Right kidney (tissue), 1 donor: ENCODE data around the gene NRG2.

Experiments
- DNase-seq: peaks from one replicate; pipeline ENCODE4 v3.0.0-alpha.2; 2016

The NRG2 gene

DNA sequence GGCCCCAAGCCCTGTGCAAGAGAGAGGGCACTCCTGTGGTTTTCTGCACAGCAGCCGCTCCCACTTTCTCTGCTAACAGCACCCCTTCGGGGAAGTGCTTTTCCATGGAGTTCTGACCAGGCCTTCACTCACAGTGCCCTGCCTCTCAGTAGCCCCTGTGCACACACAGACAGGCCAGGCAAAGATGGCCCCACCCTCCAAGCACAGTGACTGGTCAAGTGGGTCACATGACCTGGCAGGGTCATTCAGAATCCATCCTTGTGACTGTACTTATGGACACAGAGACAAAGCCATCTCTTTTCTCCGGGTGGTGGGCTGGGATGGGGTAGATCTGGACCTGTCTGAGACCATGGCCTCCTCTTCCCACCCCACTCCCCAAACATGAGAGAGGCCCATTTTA, 165.0 kb downstream of the NRG2 start:
- no peak for DNase-seq

DNA sequence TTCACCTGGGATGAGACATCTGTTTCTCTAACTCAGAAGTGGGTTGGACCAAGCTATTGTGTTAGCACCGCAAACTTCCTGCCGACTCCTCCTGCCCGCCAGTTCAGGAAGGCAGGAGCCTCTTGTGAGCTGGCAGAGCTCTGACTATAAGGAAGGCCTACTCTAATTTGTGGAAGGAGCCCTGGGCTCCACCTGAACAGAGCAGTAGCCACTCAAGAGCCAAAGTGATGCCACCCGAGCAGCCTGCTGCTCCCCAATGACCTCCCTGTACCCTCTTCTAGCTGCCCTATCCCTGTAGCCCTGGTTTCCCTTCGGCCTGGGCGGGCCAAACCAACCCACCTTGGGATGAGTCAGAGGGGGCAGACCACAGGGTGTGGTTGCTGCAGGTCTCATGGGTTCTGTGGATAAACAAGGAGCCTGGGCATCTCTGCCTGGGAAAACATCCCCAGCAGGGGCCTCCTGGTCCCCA, 165.9 kb downstream of the NRG2 start:
- no peak for DNase-seq

GRCh38 chr5:139875957-139876356, 167.1 kb downstream of the NRG2 start:
- DNase-seq, result no peak

DNA sequence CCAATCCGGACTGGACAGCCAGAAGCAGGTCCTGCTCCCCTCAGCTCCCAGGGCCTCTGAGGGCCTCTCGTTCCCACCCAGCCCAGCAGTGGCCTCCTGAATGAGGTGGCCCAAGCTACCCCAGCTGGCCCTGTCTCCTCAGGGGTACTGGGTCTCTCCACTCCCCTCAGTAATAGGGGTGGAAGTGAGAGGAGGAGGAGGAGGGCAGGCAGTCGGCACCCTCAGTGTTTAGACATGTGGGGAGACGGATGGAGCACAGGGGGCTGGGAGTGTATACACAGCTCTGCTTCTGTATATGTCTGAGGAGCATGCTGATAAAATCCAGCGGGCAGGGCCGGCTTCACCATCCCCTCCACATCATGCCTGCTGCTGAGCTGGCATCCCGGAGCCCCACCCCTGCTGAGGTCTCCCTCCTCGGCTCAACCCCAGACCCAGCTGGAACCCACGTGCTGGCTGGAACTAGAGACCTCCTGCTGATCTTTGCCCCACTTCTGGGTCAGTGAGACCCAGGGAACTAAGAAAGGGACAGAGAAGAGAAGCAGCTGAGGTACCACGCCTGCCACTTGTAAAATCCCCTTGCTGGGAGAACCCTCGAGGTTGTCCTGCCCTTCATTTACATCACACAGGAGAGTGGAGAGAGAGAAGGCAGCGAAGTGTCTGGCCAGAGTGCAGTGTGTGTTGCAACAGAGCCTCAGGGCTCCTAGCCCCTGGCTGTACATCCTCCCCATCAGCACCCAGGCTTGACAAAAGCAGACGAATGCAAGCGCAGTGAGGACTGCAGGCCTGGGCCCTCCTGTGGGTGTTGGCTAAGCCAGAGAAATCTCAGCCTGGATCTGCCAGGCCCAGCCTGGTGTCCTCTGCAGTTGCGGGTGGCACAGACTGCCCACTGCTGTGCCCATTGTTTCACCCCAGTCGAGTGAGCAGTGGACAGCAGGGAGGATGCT, 170.0 kb downstream of the NRG2 start:
- no peak for DNase-seq

DNA sequence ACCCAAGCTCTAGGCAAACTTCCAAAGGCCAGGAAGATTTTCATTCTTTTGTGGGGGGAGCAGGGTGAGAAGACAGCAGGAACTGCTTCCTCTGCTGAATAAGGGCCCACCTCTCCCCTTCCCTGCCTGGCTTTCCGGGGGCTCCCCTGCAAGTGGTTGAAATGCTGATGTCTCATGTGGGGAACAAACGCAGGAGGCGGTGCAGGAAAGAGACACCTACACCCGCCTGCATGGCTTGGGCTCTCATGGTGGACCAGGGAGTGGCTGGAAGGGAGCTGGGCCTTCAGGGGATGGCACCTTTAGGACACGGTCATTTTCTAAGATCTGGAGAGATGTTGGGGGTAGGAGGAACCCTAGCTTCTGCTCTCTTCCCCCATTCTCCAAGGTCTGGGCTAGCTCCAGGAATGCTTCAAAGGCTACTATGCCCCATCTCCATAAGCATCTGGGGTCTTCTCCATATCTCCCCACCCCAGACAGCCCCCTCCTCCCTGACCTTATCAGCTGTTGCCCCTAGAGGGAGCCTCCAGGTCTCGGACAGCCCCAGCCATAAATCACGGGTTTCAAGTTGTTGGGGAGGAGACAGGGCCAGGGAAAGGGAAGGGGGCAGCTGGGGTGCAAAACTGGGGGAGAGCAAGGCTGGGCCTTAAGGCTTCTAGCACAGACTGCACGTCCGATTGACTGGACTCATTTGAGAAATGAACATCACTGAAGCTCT, 170.9 kb downstream of the NRG2 start:
- DNase-seq, result no peak

DNA sequence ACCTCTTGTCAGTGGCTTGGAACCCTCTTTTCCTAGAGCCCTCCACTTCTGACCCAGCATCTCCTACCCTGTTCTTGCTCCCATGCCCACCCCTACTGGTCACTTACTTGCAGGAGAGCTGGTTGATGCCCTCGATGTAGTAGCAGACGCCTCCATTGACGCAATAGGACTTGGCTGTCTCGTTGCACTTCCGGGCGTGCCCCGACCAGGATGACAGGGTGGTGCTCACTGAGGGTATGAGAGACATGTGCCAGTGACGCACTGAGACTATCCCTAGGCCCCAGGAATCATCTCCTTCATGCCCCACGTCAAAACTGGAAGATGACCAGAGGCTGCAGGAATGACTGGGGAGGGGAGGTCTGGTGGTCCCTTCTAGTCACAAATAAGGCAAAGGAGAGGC, 171.5 kb downstream of the NRG2 start:
- no peak for DNase-seq

DNA sequence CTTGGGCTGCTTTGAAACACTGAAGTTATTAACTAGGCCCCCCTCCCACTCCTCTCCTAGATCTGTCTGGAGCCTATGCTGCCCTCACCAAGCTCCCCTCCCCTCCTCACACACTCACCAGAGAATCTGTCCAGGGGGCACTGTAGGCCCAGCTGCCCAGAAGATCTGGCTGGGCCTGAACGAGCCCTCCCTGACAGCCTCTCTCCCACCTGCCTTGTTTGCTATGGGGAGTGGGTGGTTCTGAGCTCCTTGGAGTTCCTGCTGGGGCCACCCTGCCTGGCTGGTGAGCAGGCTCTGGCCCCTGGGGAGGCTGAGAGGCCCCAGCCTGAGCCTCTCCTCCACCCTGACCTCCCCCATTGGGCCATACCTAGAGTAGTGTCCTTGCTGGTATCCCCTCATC, 172.4 kb downstream of the NRG2 start:
- no peak for DNase-seq

DNA sequence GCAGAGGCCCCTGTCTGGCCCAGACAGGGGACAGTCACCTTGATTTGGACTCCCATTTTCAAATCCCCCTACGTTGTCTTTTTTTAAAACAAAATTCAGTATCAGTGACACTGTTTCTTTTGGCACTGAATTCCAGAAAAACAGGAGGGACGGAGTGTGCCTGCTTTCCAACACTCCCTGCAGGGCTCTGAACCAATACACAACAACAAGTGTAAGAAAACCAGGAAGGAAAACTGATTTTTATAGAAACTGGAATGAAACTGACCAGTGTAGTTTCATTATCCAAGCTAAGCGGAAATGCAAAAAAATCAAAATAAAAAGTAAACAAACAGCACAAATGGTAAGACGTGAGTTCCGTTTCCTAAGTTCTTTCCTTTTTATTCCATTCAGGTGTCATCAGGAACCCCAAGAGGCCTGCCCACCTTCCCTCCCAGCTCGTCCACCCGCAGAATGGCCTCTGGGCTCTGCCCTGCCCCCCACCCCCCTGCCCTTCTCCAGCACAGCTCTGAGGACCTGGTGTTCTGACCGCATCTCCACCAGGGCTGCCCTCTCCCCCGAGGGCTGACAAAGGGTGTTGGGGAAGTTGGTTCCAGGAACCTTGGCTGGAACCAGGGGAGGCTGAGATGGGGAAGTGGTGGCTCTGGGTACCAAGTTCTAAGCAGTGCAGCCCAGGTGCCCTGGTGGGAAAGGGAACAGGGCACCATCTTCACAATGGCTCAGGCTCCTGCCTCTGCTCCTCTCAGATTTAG, 173.9 kb downstream of the NRG2 start:
- no peak for DNase-seq

DNA sequence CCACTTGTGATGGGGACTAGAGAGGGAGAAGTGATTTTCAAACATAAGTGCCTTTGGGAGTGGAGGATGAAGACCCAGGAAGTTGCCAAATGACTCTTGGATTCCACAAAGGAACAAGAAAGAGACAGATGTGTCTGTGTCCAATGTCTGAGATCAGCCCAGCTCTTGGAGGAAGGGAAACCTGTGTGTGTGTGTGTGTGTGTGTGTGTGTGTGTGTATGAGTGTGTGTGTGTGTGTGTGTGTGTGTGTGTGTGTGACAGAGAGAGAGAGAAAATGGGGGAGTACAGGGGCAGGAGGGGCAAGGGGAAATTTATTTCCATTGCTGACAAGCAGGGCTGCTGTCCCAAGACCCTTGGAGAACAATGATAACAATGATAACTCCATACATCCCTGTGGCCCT, 175.5 kb downstream of the NRG2 start:
- no peak for DNase-seq

- DNase-seq, result no peak
These were observed 176.0 kb downstream of the NRG2 start for GRCh38 chr5:139867109-139867508.

- no peak for DNase-seq
These were observed 178.2 kb downstream of the NRG2 start for GRCh38 chr5:139864716-139865483.

GRCh38 chr5:139863855-139864558, 179.1 kb downstream of the NRG2 start:
- DNase-seq, result peak; percentile 44

DNA sequence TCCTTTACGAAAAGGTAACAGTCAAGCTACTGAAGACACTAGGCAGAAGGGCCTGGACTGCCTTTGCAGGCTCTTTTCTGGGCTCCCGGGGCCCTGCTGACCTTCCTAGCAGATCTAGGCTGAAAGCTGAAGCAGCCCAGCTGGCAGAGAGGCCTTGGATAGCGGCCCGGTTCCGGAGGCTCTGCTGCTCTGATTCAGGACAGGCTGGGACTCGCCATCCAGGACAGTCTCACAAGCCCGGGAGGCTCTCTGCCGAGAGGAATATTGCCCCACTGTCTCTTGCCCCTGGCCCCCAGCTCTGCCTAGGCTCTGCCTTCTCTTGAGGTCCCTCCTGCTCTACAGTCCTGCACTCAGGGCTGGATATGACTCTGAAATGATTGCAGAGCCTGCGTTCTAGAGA, 179.7 kb downstream of the NRG2 start:
- no peak for DNase-seq

- DNase-seq, result no peak
These were observed 180.3 kb downstream of the NRG2 start for GRCh38 chr5:139862803-139863202.

DNA sequence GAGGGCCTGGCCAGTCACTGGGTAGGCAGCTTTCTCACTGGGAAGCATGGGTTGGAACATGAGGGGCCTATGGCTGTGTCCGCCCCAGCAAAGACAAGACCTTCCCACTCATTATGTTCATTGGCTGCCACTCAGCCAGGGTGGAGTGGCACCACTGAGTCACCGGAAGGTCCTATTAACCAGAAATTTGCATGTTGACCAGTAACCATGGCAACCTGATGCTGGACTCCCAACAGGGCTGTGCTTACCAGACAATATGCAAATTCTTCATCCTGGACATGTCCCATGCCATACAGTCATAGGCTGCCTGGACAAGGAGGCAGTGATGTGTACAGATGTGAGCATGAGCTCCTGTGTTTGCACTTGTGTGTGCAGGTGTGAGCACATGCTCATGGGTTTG, 180.8 kb downstream of the NRG2 start:
- DNase-seq, result no peak

DNA sequence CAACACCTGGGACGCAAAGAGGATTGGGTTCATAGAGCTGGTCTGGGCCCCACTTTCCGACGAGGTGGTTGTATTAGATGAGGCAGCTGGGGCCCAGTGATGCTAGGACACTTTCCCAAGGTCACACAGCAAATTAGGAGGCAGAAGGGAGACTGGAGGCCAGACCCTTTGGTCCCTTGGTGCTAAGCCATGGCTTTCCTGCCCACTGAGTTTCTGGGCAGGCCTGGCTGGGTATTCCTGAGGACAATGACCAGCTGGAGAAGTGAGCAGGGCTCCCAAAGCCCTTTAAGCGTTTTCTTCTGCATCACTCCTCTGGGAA, 181.3 kb downstream of the NRG2 start:
- no peak for DNase-seq

DNA sequence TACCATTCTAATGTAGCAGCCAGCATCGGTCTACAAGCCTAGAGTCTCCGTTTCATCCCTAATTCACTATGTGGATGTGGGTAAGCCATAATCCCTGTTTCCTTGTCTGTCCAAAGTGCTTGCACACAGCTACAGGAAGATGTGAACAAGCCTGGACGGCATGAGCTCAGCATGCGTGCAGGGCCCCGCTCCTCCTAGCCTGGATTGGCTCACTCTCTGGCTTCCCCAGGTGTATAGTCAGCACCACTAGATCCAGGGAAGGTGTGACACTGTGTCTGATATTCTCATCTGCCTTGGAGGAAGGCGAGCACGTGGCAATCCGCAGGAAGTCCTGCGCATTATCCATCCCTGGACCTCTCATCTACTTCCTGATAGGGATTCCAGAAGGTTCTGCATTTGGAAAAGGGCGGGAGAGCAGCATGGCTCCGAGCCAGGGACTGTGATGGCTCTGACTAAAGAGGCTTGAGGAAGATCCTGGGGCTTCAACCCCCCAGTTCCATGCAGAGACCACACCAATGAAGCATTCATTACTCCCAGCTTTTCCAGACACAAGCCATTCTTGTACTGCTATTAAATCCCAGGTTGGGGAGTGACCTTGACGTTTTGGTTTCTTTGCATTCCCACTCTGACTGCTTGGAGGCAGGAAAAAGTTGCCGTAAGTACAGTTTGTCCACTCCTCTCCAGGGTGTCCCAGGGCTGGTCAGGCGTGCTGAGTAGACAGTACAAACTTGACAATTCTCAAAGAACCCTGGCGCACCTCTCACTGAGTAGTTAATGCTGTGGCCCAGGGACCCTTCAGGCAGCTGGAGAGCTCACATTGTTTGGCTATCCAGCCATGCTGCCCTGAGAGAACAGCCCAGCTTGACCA, 181.8 kb downstream of the NRG2 start:
- no peak for DNase-seq

- no peak for DNase-seq
These were observed 184.1 kb downstream of the NRG2 start for GRCh38 chr5:139859013-139859412.

DNA sequence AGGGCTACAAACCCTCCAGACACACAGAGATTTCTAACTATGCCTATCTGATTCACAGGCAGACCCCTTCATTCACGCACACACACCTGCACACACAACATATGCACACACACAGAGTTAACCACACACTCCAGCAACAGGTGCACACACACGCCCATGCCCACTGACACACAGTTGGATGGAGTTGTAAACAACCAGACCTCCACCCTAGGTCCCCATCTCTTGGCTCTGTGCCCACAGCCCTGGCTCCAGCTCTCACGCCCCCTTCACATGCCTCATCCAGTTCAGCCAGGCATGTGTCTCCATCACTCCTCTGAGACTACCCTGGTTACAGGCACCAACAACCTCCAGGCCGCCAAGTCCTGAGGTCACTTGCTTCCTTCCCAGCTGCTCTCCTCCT, 186.4 kb downstream of the NRG2 start:
- DNase-seq, result no peak

GRCh38 chr5:139855946-139856540, 187.1 kb downstream of the NRG2 start:
- DNase-seq, result no peak
